Nephron (organoid): ENCODE data around the gene BEGAIN.

ENCODE experiments used
- H3K27ac Mint-ChIP-seq, 3 experiments: 2 replicates each; pipeline ENCODE4 v1.8.0; 2020; ENCODE audit warnings: mixed read lengths in 3 of 3, mild to moderate bottlenecking in 2 of 3, moderate library complexity in 1 of 3
- H3K27me3 Mint-ChIP-seq: 2 replicates; pipeline ENCODE4 v1.8.0; 2021; ENCODE audit warnings: low read depth, mild to moderate bottlenecking, moderate library complexity, mixed read lengths
- H3K36me3 Mint-ChIP-seq: 2 replicates; pipeline ENCODE4 v1.8.0; 2020; ENCODE audit warnings: low read depth, mixed read lengths
- H3K4me1 Mint-ChIP-seq: 2 replicates; pipeline ENCODE4 v1.8.0; 2020; ENCODE audit warnings: mixed read lengths
- H3K4me3 Mint-ChIP-seq, 3 experiments: 2 replicates each; pipeline ENCODE4 v1.8.0; 2020; ENCODE audit warnings: mild to moderate bottlenecking in 3 of 3, mixed read lengths in 3 of 3, moderate library complexity in 2 of 3
- H3K9me3 Mint-ChIP-seq: 2 replicates; pipeline ENCODE4 v1.8.0; 2020; ENCODE audit warnings: mixed read lengths
- TF ChIP-seq, protein P1 (sequence below), 3 experiments: fragments of 200-600 bp; sonication (generic); IDR thresholded peaks; one replicate each; pipeline ENCODE4 v1.5.0; 2021; ENCODE audit warnings: antibody characterized with exemption in 3 of 3; ENCODE audit not compliant: unreplicated experiment in 3 of 3

Gene BEGAIN

GRCh38 chr14:100621806-100622205 lies 34.6 kb upstream of the BEGAIN start:
- Mint-ChIP-seq H3K9me3 (peaks cover 1% of the 10 kb centered on the region), H3K4me1 (peaks cover 31% of the 10 kb centered on the region), H3K27ac (no peak overlapping the region), H3K36me3 (no peaks in the 10 kb centered on the region), H3K27me3 (peaks cover 38% of the 10 kb centered on the region), H3K4me3 (no peak overlapping the region)
- TF ChIP-seq, protein P1, sequence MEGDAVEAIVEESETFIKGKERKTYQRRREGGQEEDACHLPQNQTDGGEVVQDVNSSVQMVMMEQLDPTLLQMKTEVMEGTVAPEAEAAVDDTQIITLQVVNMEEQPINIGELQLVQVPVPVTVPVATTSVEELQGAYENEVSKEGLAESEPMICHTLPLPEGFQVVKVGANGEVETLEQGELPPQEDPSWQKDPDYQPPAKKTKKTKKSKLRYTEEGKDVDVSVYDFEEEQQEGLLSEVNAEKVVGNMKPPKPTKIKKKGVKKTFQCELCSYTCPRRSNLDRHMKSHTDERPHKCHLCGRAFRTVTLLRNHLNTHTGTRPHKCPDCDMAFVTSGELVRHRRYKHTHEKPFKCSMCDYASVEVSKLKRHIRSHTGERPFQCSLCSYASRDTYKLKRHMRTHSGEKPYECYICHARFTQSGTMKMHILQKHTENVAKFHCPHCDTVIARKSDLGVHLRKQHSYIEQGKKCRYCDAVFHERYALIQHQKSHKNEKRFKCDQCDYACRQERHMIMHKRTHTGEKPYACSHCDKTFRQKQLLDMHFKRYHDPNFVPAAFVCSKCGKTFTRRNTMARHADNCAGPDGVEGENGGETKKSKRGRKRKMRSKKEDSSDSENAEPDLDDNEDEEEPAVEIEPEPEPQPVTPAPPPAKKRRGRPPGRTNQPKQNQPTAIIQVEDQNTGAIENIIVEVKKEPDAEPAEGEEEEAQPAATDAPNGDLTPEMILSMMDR (IDR thresholded peaks at IDR 0.05; ENCODE audit: unreplicated experiment in 3 of 3): no peak

DNA sequence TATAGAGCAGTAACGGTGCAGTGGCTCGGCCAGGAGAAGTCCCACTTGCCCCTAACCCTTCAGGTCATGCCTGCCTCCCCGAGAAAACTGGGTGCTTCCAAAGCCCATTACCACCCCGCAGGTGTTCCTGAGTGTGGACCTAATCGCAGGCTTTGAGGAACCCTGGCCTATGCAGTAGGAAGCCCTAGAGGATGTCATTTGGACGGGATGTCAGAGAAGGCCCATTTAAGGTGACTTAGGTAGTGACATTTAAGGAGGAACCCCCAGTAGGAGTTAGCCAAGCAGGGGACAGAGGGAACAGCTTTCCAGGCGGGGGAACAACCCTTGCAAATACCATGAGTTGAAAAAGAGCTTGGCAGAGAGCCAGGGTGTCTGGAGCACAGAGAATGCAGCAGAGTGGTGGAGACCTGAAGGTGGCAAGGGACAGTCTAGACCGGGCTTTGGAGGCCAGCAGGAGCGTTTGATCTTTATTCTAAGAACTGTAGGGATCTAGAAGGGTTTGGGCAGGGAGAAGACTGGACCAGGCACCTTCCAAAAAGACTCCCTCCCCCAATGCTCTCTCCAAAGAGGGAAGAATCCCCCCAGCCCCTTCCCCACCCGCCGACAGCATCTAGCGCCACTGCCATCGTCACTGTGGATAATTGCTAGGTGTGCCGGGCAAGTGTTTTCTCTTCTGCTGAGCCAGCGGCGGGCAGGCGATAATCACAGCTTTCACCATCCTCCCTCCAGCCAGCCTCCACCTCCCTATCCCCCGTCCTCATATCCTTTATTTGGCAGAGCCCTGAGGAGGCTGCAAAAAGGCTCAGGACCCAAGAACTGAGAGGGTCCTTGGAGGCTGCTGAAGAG lies 33.3 kb upstream of the BEGAIN start:
- no peak overlapping the region for H3K4me3 Mint-ChIP-seq
- TF ChIP-seq, protein P1 (IDR thresholded peaks at IDR 0.05; ENCODE audit: unreplicated experiment in 3 of 3): no peak

DNA sequence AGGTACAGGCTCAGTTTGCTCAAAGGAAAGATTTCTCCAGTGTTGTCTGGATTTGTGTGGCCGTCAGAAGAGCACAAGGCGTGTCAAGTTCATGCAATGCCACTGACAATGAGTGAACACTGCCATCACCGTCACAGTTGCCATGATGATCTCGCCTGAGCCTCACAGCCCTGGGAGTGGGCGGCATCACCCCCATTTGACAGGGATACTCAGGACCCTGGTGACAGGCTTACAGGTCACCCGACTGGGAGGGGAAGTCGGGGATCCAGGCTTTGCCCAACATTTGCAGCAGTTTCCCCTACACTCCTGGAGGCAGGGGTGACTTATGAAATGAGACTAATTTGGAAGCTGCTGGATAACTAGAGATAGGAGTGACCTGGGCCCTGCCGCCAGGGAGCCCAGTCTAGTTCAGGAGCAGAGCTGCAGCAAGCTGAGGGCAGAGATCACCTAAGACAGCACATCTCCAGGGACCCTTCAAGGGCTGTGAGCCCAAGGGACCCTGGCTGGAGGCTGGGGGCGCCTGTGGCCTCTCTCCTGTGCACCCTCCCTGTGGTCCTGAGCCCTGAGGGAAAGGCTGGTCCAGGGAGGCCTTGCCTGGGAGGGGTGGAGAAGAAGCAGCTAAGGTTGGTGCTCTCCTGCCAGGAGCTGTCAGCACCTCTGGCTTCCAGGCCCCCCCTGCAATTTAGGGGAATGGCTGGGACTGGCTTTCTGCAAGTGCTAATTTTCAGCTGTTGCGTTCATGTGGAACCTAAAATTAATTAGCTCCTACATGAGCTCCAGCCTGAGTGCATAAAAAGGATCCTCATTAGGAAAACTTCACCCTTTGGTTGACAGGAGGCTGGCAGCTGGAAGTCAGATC lies 32.4 kb upstream of the BEGAIN start:
- H3K4me3 Mint-ChIP-seq: no peak overlapping the region
- no peaks in the 10 kb centered on the region for H3K9me3 Mint-ChIP-seq

More for the DNA sequence above, 33.3 kb upstream of the BEGAIN start:
- no peak overlapping the region for H3K27ac Mint-ChIP-seq
- peaks cover 28% of the 10 kb centered on the region for H3K27me3 Mint-ChIP-seq
- H3K4me1 Mint-ChIP-seq: peaks cover 31% of the 10 kb centered on the region
- no peaks in the 10 kb centered on the region for H3K36me3 Mint-ChIP-seq
- no peaks in the 10 kb centered on the region for H3K9me3 Mint-ChIP-seq

DNA sequence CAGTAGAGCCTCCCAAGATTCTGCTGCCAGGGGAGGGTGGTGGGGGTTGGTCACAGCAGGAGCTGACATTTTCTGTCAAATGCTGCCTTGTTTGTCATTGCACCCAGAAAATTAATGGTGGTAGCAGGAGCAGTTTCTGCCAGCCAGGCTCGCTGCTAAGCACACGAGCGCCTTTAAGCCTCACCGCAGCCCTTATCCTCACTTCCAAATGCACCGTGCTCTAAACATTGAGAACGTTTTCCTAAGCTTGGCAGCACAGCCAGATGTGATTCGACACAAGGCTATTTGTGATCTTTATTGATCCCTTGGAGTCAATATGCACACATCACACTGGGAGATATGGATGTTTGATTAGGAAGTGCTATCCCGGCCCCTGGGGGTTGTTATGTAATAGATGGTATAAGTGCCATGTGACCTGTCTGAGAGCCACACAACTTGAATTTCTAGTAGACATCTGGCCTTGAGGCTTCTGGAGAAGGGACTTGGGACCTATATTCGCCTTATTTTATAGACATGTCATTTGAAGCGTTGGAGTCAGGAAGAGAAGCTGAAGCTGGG lies 31.6 kb upstream of the BEGAIN start:
- H3K27ac Mint-ChIP-seq: peak overlapping the region in 1 of 3 experiments; percentile 23
- no peaks in the 10 kb centered on the region for H3K36me3 Mint-ChIP-seq
- H3K27me3 Mint-ChIP-seq: peaks cover 21% of the 10 kb centered on the region
- TF ChIP-seq, protein P1 (IDR thresholded peaks at IDR 0.05; ENCODE audit: unreplicated experiment in 3 of 3): no peak
- no peak overlapping the region for H3K4me3 Mint-ChIP-seq
- H3K9me3 Mint-ChIP-seq: no peaks in the 10 kb centered on the region
- H3K4me1 Mint-ChIP-seq: peaks cover 31% of the 10 kb centered on the region

More for the DNA sequence above, 32.4 kb upstream of the BEGAIN start:
- peaks cover 31% of the 10 kb centered on the region for H3K4me1 Mint-ChIP-seq
- no peak overlapping the region for H3K27ac Mint-ChIP-seq
- no peaks in the 10 kb centered on the region for H3K36me3 Mint-ChIP-seq
- peaks cover 22% of the 10 kb centered on the region for H3K27me3 Mint-ChIP-seq
- TF ChIP-seq, protein P1 (IDR thresholded peaks at IDR 0.05; ENCODE audit: unreplicated experiment in 3 of 3): no peak

DNA sequence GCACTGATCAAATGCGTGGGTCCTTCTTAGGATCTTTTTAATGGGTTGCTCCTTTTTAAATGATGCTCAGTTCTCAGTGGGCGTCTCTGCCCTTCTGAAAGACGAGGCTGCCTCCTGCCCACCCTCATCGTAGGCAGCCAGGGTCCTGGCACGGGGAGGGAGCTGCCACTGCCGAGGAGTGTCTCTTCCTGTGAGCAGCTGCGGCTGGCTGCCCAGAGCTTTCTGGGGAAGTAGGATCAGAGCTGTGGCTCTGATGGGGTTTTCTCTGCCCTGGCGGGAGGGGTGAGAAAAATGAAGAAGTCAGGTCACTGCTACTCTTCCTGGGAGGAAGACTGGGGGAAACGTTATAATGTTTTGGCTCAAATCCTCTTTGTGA lies 31.1 kb upstream of the BEGAIN start:
- Mint-ChIP-seq H3K36me3 (no peaks in the 10 kb centered on the region), H3K9me3 (no peaks in the 10 kb centered on the region), H3K4me1 (peaks cover 31% of the 10 kb centered on the region), H3K27me3 (peaks cover 21% of the 10 kb centered on the region), H3K4me3 (no peak overlapping the region), H3K27ac (peak overlapping the region in 2 of 3 experiments; percentile 23 to 61)
- TF ChIP-seq, protein P1 (IDR thresholded peaks at IDR 0.05; ENCODE audit: unreplicated experiment in 3 of 3): no peak
